Liver (tissue), 9 donors: Measurements from ENCODE around the gene CXCL14. TPM values are rescaled to one million over a fixed set of nuclear protein-coding genes. Genes with fewer than 3 reads are reported as not detected.

Experiments used
- DNase-seq: peaks from one replicate; pipeline ENCODE4 v3.0.0-alpha.2; 2017; ENCODE audit warnings: low spot score
- H3K27ac ChIP-seq, 2 donors: one replicate each; pipeline ENCODE4 v1.7.0; 2013; ENCODE audit warnings: inconsistent platforms in 2 of 2, low read length in 2 of 2, control low read depth in 1 of 2, low read depth in 1 of 2, mild to moderate bottlenecking in 1 of 2
- H3K27me3 ChIP-seq, 4 donors: one replicate each; pipeline versions ENCODE4 v1.6.1 to v1.7.0; 2013; ENCODE audit warnings: low read length in 3 of 4, inconsistent platforms in 1 of 4, mild to moderate bottlenecking in 1 of 4, moderate library complexity in 1 of 4; ENCODE audit not compliant: control insufficient read depth in 4 of 4, insufficient read depth in 4 of 4
- H3K36me3 ChIP-seq, 4 donors: one replicate each; pipeline versions ENCODE4 v1.6.1 to v1.7.0; 2013; ENCODE audit warnings: low read length in 3 of 4, mild to moderate bottlenecking in 3 of 4, low read depth in 1 of 4, moderate library complexity in 1 of 4; ENCODE audit not compliant: control insufficient read depth in 4 of 4, insufficient read depth in 3 of 4
- H3K4me1 ChIP-seq, 4 donors: one replicate each; pipeline versions ENCODE4 v1.6.1 to v1.7.0; 2013; ENCODE audit warnings: low read length in 3 of 4, mild to moderate bottlenecking in 3 of 4, moderate library complexity in 1 of 4; ENCODE audit not compliant: control insufficient read depth in 4 of 4, insufficient read depth in 4 of 4
- H3K4me3 ChIP-seq, 3 donors: one replicate each; pipeline versions ENCODE4 v1.6.1 to v1.7.0; 2013; ENCODE audit warnings: low read length in 3 of 3, control low read depth in 1 of 3, low read depth in 1 of 3, mild to moderate bottlenecking in 1 of 3
- H3K9ac ChIP-seq, 2 donors: one replicate each; pipeline ENCODE4 v1.7.0; 2013; ENCODE audit warnings: low read length in 2 of 2, mild to moderate bottlenecking in 2 of 2, moderate library complexity in 2 of 2, control low read depth in 1 of 2, low read depth in 1 of 2
- H3K9me3 ChIP-seq, 4 donors: one replicate each; pipeline versions ENCODE4 v1.6.1 to v1.7.0; 2013; ENCODE audit warnings: low read length in 3 of 4; ENCODE audit not compliant: control insufficient read depth in 4 of 4
- ATF3 ChIP-seq: IDR thresholded peaks from 2 replicates; pipeline ENCODE4 v1.6.1; 2016; ENCODE audit warnings: antibody characterized with exemption
- CTCF ChIP-seq: fragments of 150-350 bp; IDR thresholded peaks from 2 replicates; pipeline ENCODE4 v1.5.1; 2017; ENCODE audit warnings: improper control_type of control experiment, low read depth, low read length; ENCODE audit not compliant: missing input control
- EGR1 ChIP-seq, 2 donors: IDR thresholded peaks; 2 replicates each; pipeline ENCODE4 v1.6.1; 2016 to 2018; ENCODE audit warnings: antibody characterized with exemption in 2 of 2, low read depth in 2 of 2
- FOXA1 ChIP-seq: IDR thresholded peaks from 2 replicates; pipeline ENCODE4 v1.6.1; 2016; ENCODE audit warnings: antibody characterized with exemption
- FOXA2 ChIP-seq: IDR thresholded peaks from 2 replicates; pipeline ENCODE4 v1.6.1; 2016; ENCODE audit warnings: antibody characterized with exemption
- GABPA ChIP-seq, 2 donors: IDR thresholded peaks in 1 of 2; conservative IDR thresholded peaks in 1 of 2; 2 replicates each; pipeline ENCODE4 v1.6.1; 2016; ENCODE audit warnings: antibody characterized with exemption in 2 of 2, mild to moderate bottlenecking in 1 of 2, moderate library complexity in 1 of 2
- HNF4A ChIP-seq, 2 donors: conservative IDR thresholded peaks; 2 replicates each; pipeline ENCODE4 v1.6.1; 2016; ENCODE audit warnings: antibody characterized with exemption in 2 of 2, mild to moderate bottlenecking in 2 of 2
- HNF4G ChIP-seq: IDR thresholded peaks from 2 replicates; pipeline ENCODE4 v1.6.1; 2016; ENCODE audit warnings: antibody characterized with exemption
- JUND ChIP-seq, 2 donors: IDR thresholded peaks; 2 replicates each; pipeline ENCODE4 v1.6.1; 2016; ENCODE audit warnings: antibody characterized with exemption in 2 of 2
- MAX ChIP-seq: IDR thresholded peaks from 2 replicates; pipeline ENCODE4 v1.6.1; 2016; ENCODE audit warnings: antibody characterized with exemption
- NR2F2 ChIP-seq: IDR thresholded peaks from 2 replicates; pipeline ENCODE4 v1.6.1; 2016; ENCODE audit warnings: antibody characterized with exemption
- REST ChIP-seq: IDR thresholded peaks from 2 replicates; pipeline ENCODE4 v1.6.1; 2016; ENCODE audit warnings: antibody characterized with exemption, mild to moderate bottlenecking
- RXRA ChIP-seq, 2 donors: IDR thresholded peaks; 2 replicates each; pipeline ENCODE4 v1.6.1; 2017 to 2018; ENCODE audit warnings: antibody characterized with exemption in 2 of 2, mild to moderate bottlenecking in 1 of 2
- SP1 ChIP-seq: IDR thresholded peaks from 2 replicates; pipeline ENCODE4 v1.6.1; 2018; ENCODE audit warnings: antibody characterized with exemption, mild to moderate bottlenecking
- TAF1 ChIP-seq: conservative IDR thresholded peaks from 2 replicates; pipeline ENCODE4 v1.6.1; 2016; ENCODE audit warnings: antibody characterized with exemption, mild to moderate bottlenecking
- YY1 ChIP-seq: IDR thresholded peaks from 2 replicates; pipeline ENCODE4 v1.6.1; 2016; ENCODE audit warnings: antibody characterized with exemption, mild to moderate bottlenecking
- ZBTB33 ChIP-seq: IDR thresholded peaks from 2 replicates; pipeline ENCODE4 v1.6.1; 2016; ENCODE audit warnings: antibody characterized with exemption
- WGBS: extraction: QIAGEN DNeasy Blood & Tissue Kit; methylation state at CpG from one replicate; pipeline ENCODE4 v1.1.7; 2013; 5-methylcytosine and 5-hydroxymethylcytosine counted together
- polyA plus RNA-seq, 2 donors: library from polyadenylated mRNA; stranded (reverse) in 1 of 2; unstranded in 1 of 2; fragments of 200-250 nt in 1 of 2; fragments of >200 nt in 1 of 2; fragmentation: Nextera tagmentation in 1 of 2; extraction: Ambion mirVana in 1 of 2; gene quantifications; one replicate each; pipeline versions ENCODE4 v1.2.1 to v1.2.3, GENCODE V29; 2013 to 2015
- total RNA-seq, 2 donors: library from RNA; depleted of rRNA; stranded (reverse); fragments of >200 nt; gene quantifications; one replicate each; pipeline ENCODE4 v1.2.3, GENCODE V29; 2014
- donor health status: healthy.
- donor health status: healthy.
- donor health status: healthy.
- donor health status: healthy.
- donor health status: healthy.

The CXCL14 gene
- total and polyA plus RNA-seq, 4 donors: 2.7 to 13.7 (median 8.3) TPM

GRCh38 chr5:135592312-135593045 is 13.7 kb upstream of the CXCL14 start:
- Histone ChIP-seq H3K36me3 (no peaks in the 10 kb centered on the region), H3K27ac (no peak overlapping the region), H3K9ac (no peak overlapping the region), H3K4me1 (no peaks in the 10 kb centered on the region), H3K27me3 (peaks cover 0 to 4% (median 0%) of the 10 kb centered on the region in 4 donors), H3K4me3 (no peak overlapping the region), H3K9me3 (no peaks in the 10 kb centered on the region)
- DNase-seq: no peak
- TF ChIP-seq EGR1 (IDR thresholded peaks at IDR 0.05; ENCODE audit: low read depth in 2 of 2) (no peak), REST (no peak), JUND (IDR thresholded peaks at IDR 0.05) (no peak), ZBTB33 (no peak), NR2F2 (no peak), ATF3 (no peak), HNF4G (no peak), YY1 (no peak), FOXA1 (no peak), TAF1 (no peak), GABPA (IDR thresholded peaks at IDR 0.05 in 1 of 2, conservative IDR thresholded peaks at IDR 0.05 in 1 of 2) (no peak), HNF4A (conservative IDR thresholded peaks at IDR 0.05) (no peak), MAX (no peak), RXRA (IDR thresholded peaks at IDR 0.05) (no peak), CTCF (no peak)
- 73% methylated on average over 6 of the region's 6 CpGs for WGBS

GRCh38 chr5:135591277-135591676 is 12.5 kb upstream of the CXCL14 start:
- Histone ChIP-seq H3K36me3 (no peaks in the 10 kb centered on the region), H3K27ac (no peak overlapping the region), H3K9me3 (no peaks in the 10 kb centered on the region), H3K4me1 (no peaks in the 10 kb centered on the region), H3K9ac (no peak overlapping the region), H3K27me3 (peaks cover 0 to 4% (median 0%) of the 10 kb centered on the region in 4 donors), H3K4me3 (no peak overlapping the region)
- no peak for DNase-seq
- TF ChIP-seq EGR1 (IDR thresholded peaks at IDR 0.05; ENCODE audit: low read depth in 2 of 2) (no peak), TAF1 (no peak), FOXA2 (no peak), SP1 (no peak), YY1 (no peak)
- WGBS: 91% methylated on average over 5 of the region's 5 CpGs
